HepG2 (cell line): ENCODE measurements around the gene IL3. TPM values are rescaled to one million over a fixed set of nuclear protein-coding genes. Genes with fewer than 3 reads are reported as not detected.

Source experiments
- AGO1 ChIP-seq: fragments of 200-400 bp; formaldehyde crosslinking; IDR thresholded peaks from 2 replicates; pipeline ENCODE4 v1.6.1; 2017; ENCODE audit warnings: mild to moderate bottlenecking, low read depth, low read length, moderate library complexity; ENCODE audit not compliant: poor library complexity, severe bottlenecking
- CBX1 ChIP-seq: IDR thresholded peaks from one replicate; pipeline ENCODE4 v1.6.1; 2016; ENCODE audit warnings: antibody characterized with exemption, low read depth
- DMAP1 ChIP-seq: IDR thresholded peaks from 2 replicates; pipeline ENCODE4 v1.6.1; 2016
- ELF3 ChIP-seq: IDR thresholded peaks from 2 replicates; pipeline ENCODE4 v1.6.1; 2016; ENCODE audit warnings: missing genetic modification reagents, missing compliant biosample characterization
- FOXP1 ChIP-seq, 2 experiments: fragments of 450-650 bp in 1 of 2; IDR thresholded peaks; 2 replicates each; pipeline ENCODE4 v1.6.1; 2017 to 2018; ENCODE audit warnings: antibody characterized with exemption in 1 of 2
- HDAC2 ChIP-seq: sonication (generic); formaldehyde crosslinking; IDR thresholded peaks from 2 replicates; pipeline ENCODE4 v1.4.0; 2020; ENCODE audit warnings: missing genetic modification reagents
- HES4 ChIP-seq: sonication (generic); formaldehyde crosslinking; IDR thresholded peaks from 2 replicates; pipeline ENCODE4 v1.9.0; 2021; ENCODE audit warnings: mild to moderate bottlenecking, missing genetic modification reagents, borderline replicate concordance
- HINFP ChIP-seq: sonication (generic); formaldehyde crosslinking; IDR thresholded peaks from 2 replicates; pipeline ENCODE4 v1.4.0; 2020; ENCODE audit warnings: low read depth, mild to moderate bottlenecking, missing genetic modification reagents
- JUN ChIP-seq: sonication (generic); formaldehyde crosslinking; IDR thresholded peaks from 2 replicates; pipeline ENCODE4 v1.4.0; 2020; ENCODE audit warnings: mild to moderate bottlenecking, missing genetic modification reagents
- MAF1 ChIP-seq: sonication (generic); formaldehyde crosslinking; IDR thresholded peaks from 2 replicates; pipeline ENCODE4 v1.5.0; 2020; ENCODE audit warnings: missing genetic modification reagents, borderline replicate concordance
- MBD4 ChIP-seq: IDR thresholded peaks from 2 replicates; pipeline ENCODE4 v1.6.1; 2012; ENCODE audit warnings: low read length, inconsistent platforms, borderline replicate concordance
- MTF1 ChIP-seq: sonication (generic); formaldehyde crosslinking; IDR thresholded peaks from 2 replicates; pipeline ENCODE4 v1.5.0; 2020; ENCODE audit warnings: missing genetic modification reagents
- NBN ChIP-seq: fragments of 450-650 bp; conservative IDR thresholded peaks from 2 replicates; pipeline ENCODE4 v1.6.1; 2017
- NR0B2 ChIP-seq: sonication (generic); formaldehyde crosslinking; IDR thresholded peaks from 2 replicates; pipeline ENCODE4 v1.4.0; 2020; ENCODE audit warnings: mild to moderate bottlenecking, missing genetic modification reagents
- PAWR ChIP-seq: sonication (generic); formaldehyde crosslinking; IDR thresholded peaks from 2 replicates; pipeline ENCODE4 v1.4.0; 2020; ENCODE audit warnings: missing genetic modification reagents, mild to moderate bottlenecking, borderline replicate concordance
- PAX8 ChIP-seq: sonication (generic); formaldehyde crosslinking; IDR thresholded peaks from 2 replicates; pipeline ENCODE4 v1.8.0; 2022; ENCODE audit warnings: mild to moderate bottlenecking, missing genetic modification reagents, borderline replicate concordance
- SIX4 ChIP-seq: sonication (generic); formaldehyde crosslinking; IDR thresholded peaks from 2 replicates; pipeline ENCODE4 v1.4.0; 2020; ENCODE audit warnings: missing genetic modification reagents
- SOX6 ChIP-seq, 2 experiments: fragments of 450-650 bp in 1 of 2; sonication (generic) in 1 of 2; formaldehyde crosslinking in 1 of 2; IDR thresholded peaks; 2 replicates each; pipeline versions ENCODE4 v1.4.0 to v1.6.1; 2017 to 2020; ENCODE audit warnings: antibody characterized with exemption in 1 of 2, mild to moderate bottlenecking in 1 of 2, missing genetic modification reagents in 1 of 2
- TFDP2 ChIP-seq: sonication (generic); formaldehyde crosslinking; IDR thresholded peaks from 2 replicates; pipeline ENCODE4 v1.4.0; 2020; ENCODE audit warnings: missing genetic modification reagents
- WIZ ChIP-seq: sonication (generic); formaldehyde crosslinking; IDR thresholded peaks from 2 replicates; pipeline ENCODE4 v1.5.1; 2020; ENCODE audit warnings: mild to moderate bottlenecking, missing genetic modification reagents
- ZBTB44 ChIP-seq: sonication (generic); formaldehyde crosslinking; IDR thresholded peaks from 2 replicates; pipeline ENCODE4 v1.4.0; 2020; ENCODE audit warnings: missing genetic modification reagents
- ZBTB7A ChIP-seq: sonication (generic); formaldehyde crosslinking; IDR thresholded peaks from 2 replicates; pipeline ENCODE4 v1.8.0; 2022; ENCODE audit warnings: mild to moderate bottlenecking, missing genetic modification reagents
- ZIK1 ChIP-seq: sonication (generic); formaldehyde crosslinking; IDR thresholded peaks from 2 replicates; pipeline ENCODE4 v1.5.0; 2020; ENCODE audit warnings: mild to moderate bottlenecking, low read depth, missing genetic modification reagents, borderline replicate concordance
- ZNF124 ChIP-seq: sonication (generic); formaldehyde crosslinking; IDR thresholded peaks from 2 replicates; pipeline ENCODE4 v1.4.0; 2020; ENCODE audit warnings: missing genetic modification reagents
- ZNF441 ChIP-seq: sonication (generic); formaldehyde crosslinking; IDR thresholded peaks from 2 replicates; pipeline ENCODE4 v1.7.0; 2021; ENCODE audit warnings: missing genetic modification reagents, borderline replicate concordance
- ZNF576 ChIP-seq: sonication (generic); formaldehyde crosslinking; IDR thresholded peaks from 2 replicates; pipeline ENCODE4 v1.4.0; 2020; ENCODE audit warnings: mild to moderate bottlenecking, missing genetic modification reagents
- ZNF607 ChIP-seq: sonication (generic); formaldehyde crosslinking; IDR thresholded peaks from 2 replicates; pipeline ENCODE4 v1.5.1; 2020; ENCODE audit warnings: missing genetic modification reagents, mild to moderate bottlenecking, borderline replicate concordance
- polyA plus RNA-seq, 8 experiments: library from polyadenylated mRNA; depleted of rRNA in 3 of 8; stranded (reverse) in 7 of 8; unstranded in 1 of 8; fragments of >200 nt; fragmentation: Illumina TruSeq in 4 of 8; extraction: Trizol in 4 of 8; gene quantifications; 2 replicates each; pipeline versions ENCODE4 v1.2.1 to v1.2.3, GENCODE V29; 2011 to 2016; ENCODE audit warnings: low read depth in 4 of 8, missing spikeins in 1 of 8, mixed read lengths in 1 of 8; ENCODE audit not compliant: insufficient read depth in 1 of 8
- total RNA-seq, 5 experiments: library from RNA; depleted of rRNA; stranded (reverse); fragments of >200 nt; fragmentation: Illumina TruSeq; extraction: Trizol; gene quantifications; 2 replicates each; pipeline ENCODE4 v1.2.3, GENCODE V29; 2016; ENCODE audit warnings: low read depth in 1 of 5

IL3 gene
- total and polyA plus RNA-seq, 2 of the 13 experiments (the other 11 are each of a cell fraction or from before 2014, with no cell fraction given) = not detected

GRCh38 chr5:132012371-132013005, 48.0 kb upstream of the IL3 start (continued):
- TF ChIP-seq NBN (no peak), MBD4 (no peak), ZNF607 (peak; percentile 89), ZBTB44 (CRISPR knock-in tag) (peak; percentile 90; the same call in 1 of the 2 replicates), DMAP1 (CRISPR knock-in tag) (no peak), ELF3 (CRISPR knock-in tag) (peak; percentile 68; the same call in 1 of the 2 replicates), WIZ (CRISPR knock-in tag) (peak; percentile 92), MAF1 (CRISPR knock-in tag) (peak; percentile 63; the same call in 1 of the 2 replicates), AGO1 (no peak), CBX1 (no peak), SOX6 (IDR thresholded peaks at IDR 0.05) (no peak), SOX6 (CRISPR knock-in tag; IDR thresholded peaks at IDR 0.05) (no peak), SIX4 (CRISPR knock-in tag) (peak; percentile 31; the same call in 1 of the 2 replicates), PAX8 (CRISPR knock-in tag) (no peak), ZBTB7A (CRISPR knock-in tag) (no peak), HDAC2 (CRISPR knock-in tag) (peak; percentile 80), ZIK1 (CRISPR knock-in tag) (0 out of 2 replicates have a peak, but pooled peaks have one; percentile 40), HES4 (CRISPR knock-in tag) (peak; percentile 79), ZNF124 (CRISPR knock-in tag) (peak; percentile 81), ZNF441 (peak; percentile 76; the same call in 1 of the 2 replicates), JUN (no peak), HINFP (CRISPR knock-in tag) (no peak), TFDP2 (peak; percentile 23; the same call in 1 of the 2 replicates), FOXP1 (IDR thresholded peaks at IDR 0.05) (no peak), FOXP1 (CRISPR knock-in tag; IDR thresholded peaks at IDR 0.05) (no peak), NR0B2 (CRISPR knock-in tag) (no peak), ZNF576 (CRISPR knock-in tag) (no peak), MTF1 (CRISPR knock-in tag) (0 out of 2 replicates have a peak, but pooled peaks have one; percentile 63), PAWR (CRISPR knock-in tag) (no peak)
